Body of pancreas (tissue), 4 donors: ENCODE results near the gene HDDC3. TPM values are rescaled to one million over a fixed set of nuclear protein-coding genes. Genes with fewer than 3 reads are reported as not detected.

Source experiments
- ATAC-seq: fragments of 150-250 bp; one replicate; pipeline ENCODE4 v1.9.1; 2016
- DNase-seq, 4 donors: peaks; one replicate each; pipeline ENCODE4 v3.0.0-alpha.2; 2019
- H3K27ac ChIP-seq, 4 donors: fragments of 200-600 bp; sonication (generic); 1 replicate in 3 of 4; 2 replicates in 1 of 4; pipeline versions ENCODE4 v1.5.1 to v1.6.1; 2016 to 2019; ENCODE audit warnings: mild to moderate bottlenecking in 1 of 4, mixed read lengths in 1 of 4, moderate library complexity in 1 of 4
- H3K27me3 ChIP-seq, 2 donors: fragments of 200-600 bp; sonication (generic); one replicate each; pipeline ENCODE4 v1.6.0; 2016; ENCODE audit warnings: mild to moderate bottlenecking in 1 of 2
- H3K36me3 ChIP-seq, 2 donors: fragments of 200-600 bp; sonication (generic); replicated peaks in 1 of 2; 2 replicates each; pipeline ENCODE4 v1.5.1; 2016; ENCODE audit warnings: low read depth in 2 of 2; ENCODE audit not compliant: insufficient read depth in 1 of 2
- H3K4me1 ChIP-seq: fragments of 200-600 bp; sonication (generic); one replicate; pipeline ENCODE4 v1.6.0; 2016
- H3K4me3 ChIP-seq, 2 donors: fragments of 200-600 bp; sonication (generic); 1 replicate in 1 of 2; 2 replicates in 1 of 2; pipeline ENCODE4 v1.5.1; 2016 to 2019
- H3K9me3 ChIP-seq, 3 donors: fragments of 200-600 bp; sonication (generic); 1 replicate in 2 of 3; 2 replicates in 1 of 3; pipeline ENCODE4 v1.5.1; 2016
- CTCF ChIP-seq, 7 experiments: fragments of 450-650 bp in 4 of 7; fragments of 200-600 bp in 3 of 7; sonication (generic) in 3 of 7; IDR thresholded peaks; one replicate each; pipeline ENCODE4 v1.5.1; 2016 to 2019; ENCODE audit warnings: antibody characterized with exemption in 7 of 7
- POLR2A ChIP-seq, 3 donors: fragments of 450-650 bp; IDR thresholded peaks; one replicate each; pipeline ENCODE4 v1.6.1; 2016; ENCODE audit warnings: antibody characterized with exemption in 3 of 3, mild to moderate bottlenecking in 2 of 3
- WGBS, 2 donors: methylation state at CpG; one replicate each; pipeline ENCODE4 v1.1.5; 2017; 5-methylcytosine and 5-hydroxymethylcytosine counted together
- intact Hi-C: fragments of 100-400 bp; cut with DNase I; formaldehyde crosslinking; loops from one replicate; pipeline ENCODE4 v1.15.1; 2023
- total RNA-seq, 2 donors: library from RNA; depleted of rRNA; stranded (reverse); fragments of >200 nt; gene quantifications; one replicate each; pipeline ENCODE4 v1.1.0, GENCODE V29; 2016

Gene HDDC3
- total RNA-seq, 2 donors from 2014 or later = 13.8 to 14.5 TPM

GRCh38 chr15:90946941-90947576 is 14.7 kb upstream of the HDDC3 start:
- Histone ChIP-seq H3K27me3 (no peaks in the 10 kb centered on the region), H3K27ac (no peak overlapping the region), H3K36me3 (peaks cover 17 to 40% of the 10 kb centered on the region in 2 donors), H3K4me1 (no peaks in the 10 kb centered on the region), H3K9me3 (no peaks in the 10 kb centered on the region), H3K4me3 (no peak overlapping the region)
- no peak for DNase-seq
- no peak for ATAC-seq
- 80 to 92% methylated on average over 7 to 8 of the region's 8 CpGs for WGBS, 2 donors
- intact Hi-C loops = no loop called here
- no peak for TF ChIP-seq POLR2A (IDR thresholded peaks at IDR 0.05)

GRCh38 chr15:90946538-90946937 is 14.2 kb upstream of the HDDC3 start:
- H3K9me3 ChIP-seq = no peaks in the 10 kb centered on the region
- H3K4me1 ChIP-seq = no peaks in the 10 kb centered on the region
- intact Hi-C loops = no loop called here
- peaks cover 17 to 38% of the 10 kb centered on the region in 2 donors for H3K36me3 ChIP-seq
- no peak for TF ChIP-seq CTCF (IDR thresholded peaks at IDR 0.05)
- no peak for TF ChIP-seq POLR2A (IDR thresholded peaks at IDR 0.05)
- 93 to 96% methylated on average over 8 to 16 of the region's 16 CpGs for WGBS, 2 donors
- no peak overlapping the region for H3K27ac ChIP-seq
- no peak for DNase-seq
- no peak overlapping the region for H3K4me3 ChIP-seq
- no peaks in the 10 kb centered on the region for H3K27me3 ChIP-seq
- ATAC-seq = no peak

- intact Hi-C loops = no loop called here
- Histone ChIP-seq H3K27ac (no peak overlapping the region), H3K4me1 (no peaks in the 10 kb centered on the region), H3K36me3 (peaks cover 18 to 43% of the 10 kb centered on the region in 2 donors), H3K9me3 (no peaks in the 10 kb centered on the region), H3K4me3 (no peak overlapping the region), H3K27me3 (no peaks in the 10 kb centered on the region)
- no peak for DNase-seq
- no peak for TF ChIP-seq POLR2A (IDR thresholded peaks at IDR 0.05)
- TF ChIP-seq CTCF (IDR thresholded peaks at IDR 0.05) = no peak
- 86 to 96% methylated on average over 7 of the region's 7 CpGs for WGBS, 2 donors
- no peak for ATAC-seq
These were observed 12.7 kb upstream of the HDDC3 start for GRCh38 chr15:90945091-90945490.

GRCh38 chr15:90942354-90943120 is 10.2 kb upstream of the HDDC3 start:
- DNase-seq = no peak
- H3K9me3 ChIP-seq = no peaks in the 10 kb centered on the region
- H3K4me3 ChIP-seq = no peak overlapping the region
- no peaks in the 10 kb centered on the region for H3K27me3 ChIP-seq
- ATAC-seq = no peak
- peaks cover 25 to 36% of the 10 kb centered on the region in 2 donors for H3K36me3 ChIP-seq
- intact Hi-C loops = no loop called here
- H3K4me1 ChIP-seq = no peaks in the 10 kb centered on the region
- TF ChIP-seq POLR2A (IDR thresholded peaks at IDR 0.05) (no peak), CTCF (IDR thresholded peaks at IDR 0.05) (no peak)
- no peak overlapping the region for H3K27ac ChIP-seq
- WGBS, 2 donors = 83 to 92% methylated on average over 10 to 12 of the region's 12 CpGs

- no peak overlapping the region for H3K27ac ChIP-seq
- no peaks in the 10 kb centered on the region for H3K9me3 ChIP-seq
- H3K4me3 ChIP-seq = no peak overlapping the region
- intact Hi-C loops = no loop called here
- DNase-seq = no peak
- no peaks in the 10 kb centered on the region for H3K27me3 ChIP-seq
- no peak for ATAC-seq
- no peak for TF ChIP-seq CTCF (IDR thresholded peaks at IDR 0.05)
- TF ChIP-seq POLR2A (IDR thresholded peaks at IDR 0.05) = no peak
- peaks cover 16 to 29% of the 10 kb centered on the region in 2 donors for H3K36me3 ChIP-seq
- WGBS, 2 donors = 96% methylated on average over 4 of the region's 4 CpGs; no CpG with 5 or more reads in 1 of the 2 donors
- H3K4me1 ChIP-seq = peaks cover 11% of the 10 kb centered on the region
These were observed 8.7 kb upstream of the HDDC3 start for GRCh38 chr15:90941038-90941437.
